HUDEP-2 (cell line): ENCODE results near the gene MYL12A.
"Not testable (repeated sequence)": the region's sequence is repeated elsewhere in the genome, so short reads cannot be mapped to it uniquely, and the experiment has no call there.

Source experiments
- DNase-seq, 76 experiments: peaks; one replicate each; lab custom pipeline; 2025; ENCODE audit not compliant: unreplicated experiment in 76 of 76; lab: John Stamatoyannopoulos, UW

Gene MYL12A

DNA sequence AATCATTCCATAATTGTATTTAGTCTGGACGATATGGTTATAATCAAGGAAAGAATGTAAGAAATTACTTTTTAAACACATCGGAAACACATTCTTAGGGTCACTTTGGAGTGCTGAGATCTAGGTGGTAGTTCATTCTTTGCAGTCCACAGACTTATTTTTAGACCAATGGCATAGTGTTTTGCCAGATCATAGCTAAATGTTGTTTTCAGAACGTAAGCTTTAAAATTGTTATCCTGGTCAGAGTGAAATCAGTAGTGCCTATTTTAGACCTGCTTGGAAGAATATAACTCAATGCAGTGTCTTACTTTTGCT lies 4.3 kb downstream of the MYL12A start:
- DNase-seq: no peak

DNA sequence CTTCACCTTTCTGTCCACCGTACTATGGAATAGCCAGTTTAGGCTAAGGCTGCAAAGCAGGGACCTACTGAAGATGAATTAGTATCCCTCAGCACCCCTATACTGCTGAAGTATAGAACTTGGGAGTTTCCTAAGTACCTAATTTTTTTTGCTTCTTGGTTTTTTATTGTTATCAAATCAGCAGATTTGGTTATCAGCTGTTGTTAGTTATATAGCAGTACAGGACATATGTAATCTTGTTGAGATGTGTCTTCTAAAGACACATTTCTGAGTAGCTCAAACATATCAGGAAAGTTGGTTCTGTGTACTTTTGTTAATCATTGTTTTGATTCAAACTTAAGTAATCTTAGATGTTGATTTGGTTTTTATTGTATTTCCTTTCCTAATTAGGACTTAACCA lies 5.2 kb downstream of the MYL12A start:
- no peak for DNase-seq

DNA sequence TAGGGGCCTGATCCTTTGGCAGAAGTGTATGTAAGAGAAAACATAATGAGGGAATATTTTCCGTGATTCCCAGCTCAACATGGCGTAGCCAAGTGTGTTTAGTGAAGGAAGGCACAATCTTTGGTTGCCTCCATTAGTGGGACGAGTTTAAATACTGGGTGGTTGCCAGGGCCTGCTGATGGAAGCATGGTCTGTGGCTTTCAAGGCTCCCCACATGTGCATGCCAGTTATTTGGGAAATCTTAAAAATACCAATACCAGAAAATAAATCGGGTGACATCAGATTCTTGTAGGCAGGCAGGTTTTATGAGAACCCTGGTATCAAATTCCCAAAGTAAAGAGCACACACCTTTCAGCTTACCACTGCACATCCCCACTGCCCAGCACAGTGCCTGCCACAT lies 7.1 kb downstream of the MYL12A start:
- DNase-seq: no peak

DNA sequence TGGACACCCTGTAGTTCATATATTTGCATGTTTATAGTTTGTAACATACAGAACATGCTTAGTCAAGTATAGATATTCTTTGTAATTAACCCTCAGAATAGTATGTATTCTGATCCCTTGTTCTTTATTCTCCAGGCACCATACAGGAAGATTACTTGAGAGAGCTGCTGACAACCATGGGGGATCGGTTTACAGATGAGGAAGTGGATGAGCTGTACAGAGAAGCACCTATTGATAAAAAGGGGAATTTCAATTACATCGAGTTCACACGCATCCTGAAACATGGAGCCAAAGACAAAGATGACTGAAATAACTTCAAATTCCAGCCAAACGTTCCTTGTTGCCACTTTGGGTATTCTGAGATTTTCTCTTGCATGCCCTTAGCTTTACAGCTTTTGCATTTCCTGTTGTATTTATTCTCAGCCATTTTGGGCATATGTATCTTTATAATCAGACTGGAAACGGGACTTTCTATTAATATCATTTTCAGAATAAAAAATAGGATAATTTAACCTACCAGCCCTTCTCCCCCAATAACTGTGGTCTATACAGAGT lies 8.1 kb downstream of the MYL12A start:
- no peak for DNase-seq

DNA sequence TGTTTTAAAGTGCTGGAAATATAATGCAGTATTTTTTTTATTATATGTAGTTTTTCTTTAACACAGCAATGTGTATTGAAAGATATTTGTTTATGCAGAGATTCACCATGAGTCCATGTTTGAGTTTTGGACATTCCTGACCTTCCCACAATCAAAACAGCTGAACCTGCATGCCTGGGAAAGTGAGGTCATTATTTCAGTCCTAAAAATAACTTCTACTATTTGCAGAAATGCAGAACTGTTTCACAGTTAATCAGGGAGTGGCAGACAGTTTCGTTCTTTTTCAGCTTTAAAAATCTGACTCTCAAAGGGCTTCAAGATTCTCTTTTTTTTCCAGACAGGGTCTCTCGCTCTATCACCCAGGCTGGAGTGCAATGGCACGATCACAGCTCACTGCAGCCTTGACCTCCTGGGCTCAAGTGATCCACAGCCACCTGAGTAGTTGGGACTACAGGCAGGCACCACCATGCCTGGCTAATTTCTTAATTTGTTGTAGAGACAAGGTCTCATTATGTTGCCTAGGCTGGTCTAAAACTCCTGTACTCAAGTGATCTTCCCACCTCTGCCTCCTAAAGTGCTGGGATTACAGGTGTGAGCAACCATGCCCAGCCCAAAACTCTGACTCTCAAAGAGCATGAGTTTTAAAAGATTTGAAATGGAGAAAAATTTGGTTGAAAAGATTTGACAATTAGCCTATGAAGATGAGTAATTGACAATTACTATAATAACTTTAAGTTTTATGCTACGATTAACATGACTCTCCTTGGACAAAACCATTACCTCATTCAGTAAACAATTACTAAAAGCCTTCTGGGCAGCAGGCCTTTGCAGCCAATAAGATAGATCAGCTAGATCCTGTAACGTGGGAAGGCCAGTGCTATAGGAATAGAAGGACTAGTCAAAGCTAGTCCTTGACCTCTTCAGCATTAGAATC lies 9.4 kb downstream of the MYL12A start:
- DNase-seq: no peak

DNA sequence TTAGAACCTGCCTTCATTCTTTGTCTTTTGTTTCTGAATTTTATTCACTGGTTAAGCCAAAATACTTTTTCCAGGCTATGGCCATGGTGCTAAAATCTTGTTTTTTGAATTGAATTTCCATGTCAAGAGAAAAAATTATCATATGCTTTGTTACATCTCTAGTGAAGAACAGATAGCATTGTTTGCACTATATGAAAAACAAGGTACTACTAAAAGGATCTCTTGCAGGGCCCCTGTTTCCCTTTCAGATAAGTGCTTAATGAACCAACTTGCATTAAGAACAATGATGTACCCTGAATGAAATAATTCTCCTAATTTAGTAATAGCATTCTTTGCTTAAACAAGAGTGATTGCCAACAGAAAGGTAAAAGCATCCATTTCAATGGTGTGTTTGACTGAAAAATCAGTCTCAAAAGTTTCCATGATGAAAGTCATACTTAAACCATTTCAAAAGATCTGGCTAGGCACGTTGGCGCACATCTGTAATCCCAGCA lies 10.1 kb downstream of the MYL12A start:
- DNase-seq: no peak

DNA sequence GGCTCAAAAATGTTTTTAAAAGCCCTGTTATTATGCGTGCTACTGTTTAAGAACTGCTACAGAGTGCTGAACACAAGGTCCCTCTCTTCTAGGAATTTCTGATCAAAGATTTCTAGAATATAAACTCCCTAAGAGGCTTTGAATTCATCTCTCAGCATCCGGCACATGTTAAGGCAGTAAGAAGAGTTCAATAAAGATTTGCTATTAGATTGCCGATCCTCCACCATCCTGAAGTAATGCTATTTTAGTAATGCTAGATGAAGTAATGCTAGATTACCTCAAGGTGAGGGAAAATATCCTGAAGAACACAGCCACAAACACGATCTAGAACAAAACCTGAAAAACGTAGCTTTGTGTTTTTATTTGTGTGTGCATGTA lies 13.4 kb downstream of the MYL12A start:
- DNase-seq: peak in 1 of 76 experiments; percentile 49

DNA sequence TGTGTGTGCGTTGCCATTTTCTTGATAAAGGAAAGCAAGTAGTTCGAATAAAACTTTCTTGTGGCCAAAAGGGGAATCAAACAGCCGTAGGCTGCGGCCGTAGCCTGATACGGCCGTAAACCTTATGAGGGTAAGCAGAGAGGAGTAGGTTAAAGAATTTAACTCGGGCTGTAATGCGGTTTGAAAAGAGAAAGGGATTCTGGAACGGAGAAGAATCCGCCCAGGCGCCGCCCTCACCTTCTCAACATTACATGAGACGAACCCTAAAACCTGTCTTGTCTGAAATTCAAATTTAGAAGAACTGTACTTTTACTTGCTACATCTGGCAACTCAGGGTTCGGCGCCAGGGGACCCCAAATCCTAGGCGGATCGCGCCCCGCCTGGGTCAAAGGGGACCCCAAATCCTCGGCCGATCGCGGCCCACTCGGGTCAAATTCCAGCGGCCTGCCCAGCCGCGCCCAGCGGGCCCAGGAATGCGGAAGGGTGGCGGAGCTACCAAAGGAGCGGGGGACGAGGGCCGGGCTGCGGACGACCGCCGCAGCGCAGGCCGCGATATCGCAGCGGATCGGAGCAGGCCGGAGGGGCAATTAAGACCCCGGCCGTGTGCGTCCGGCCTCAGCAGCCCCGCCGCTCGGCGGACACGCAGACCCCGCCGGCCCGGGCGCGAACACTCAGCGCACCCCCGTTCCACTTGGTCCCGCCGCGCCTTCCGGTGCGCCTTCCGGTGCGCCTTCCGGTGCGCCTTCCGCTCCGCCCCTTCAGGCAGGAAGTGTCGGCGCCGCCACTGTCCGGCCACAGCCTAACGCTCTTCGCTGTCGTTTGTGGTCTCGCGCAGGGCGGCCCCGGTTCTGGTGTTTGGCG lies 14.0 kb downstream of the MYL12A start, which contains the start of gene MYL12B:
TSS of gene MYL12B (plus strand) at position 761 of the 861 bp plus-strand sequence. CDS start 10,766 bp downstream, outside the sequence.
- DNase-seq: peak in 65 of 76 experiments; percentile 2 to 81 (median 40)

DNA sequence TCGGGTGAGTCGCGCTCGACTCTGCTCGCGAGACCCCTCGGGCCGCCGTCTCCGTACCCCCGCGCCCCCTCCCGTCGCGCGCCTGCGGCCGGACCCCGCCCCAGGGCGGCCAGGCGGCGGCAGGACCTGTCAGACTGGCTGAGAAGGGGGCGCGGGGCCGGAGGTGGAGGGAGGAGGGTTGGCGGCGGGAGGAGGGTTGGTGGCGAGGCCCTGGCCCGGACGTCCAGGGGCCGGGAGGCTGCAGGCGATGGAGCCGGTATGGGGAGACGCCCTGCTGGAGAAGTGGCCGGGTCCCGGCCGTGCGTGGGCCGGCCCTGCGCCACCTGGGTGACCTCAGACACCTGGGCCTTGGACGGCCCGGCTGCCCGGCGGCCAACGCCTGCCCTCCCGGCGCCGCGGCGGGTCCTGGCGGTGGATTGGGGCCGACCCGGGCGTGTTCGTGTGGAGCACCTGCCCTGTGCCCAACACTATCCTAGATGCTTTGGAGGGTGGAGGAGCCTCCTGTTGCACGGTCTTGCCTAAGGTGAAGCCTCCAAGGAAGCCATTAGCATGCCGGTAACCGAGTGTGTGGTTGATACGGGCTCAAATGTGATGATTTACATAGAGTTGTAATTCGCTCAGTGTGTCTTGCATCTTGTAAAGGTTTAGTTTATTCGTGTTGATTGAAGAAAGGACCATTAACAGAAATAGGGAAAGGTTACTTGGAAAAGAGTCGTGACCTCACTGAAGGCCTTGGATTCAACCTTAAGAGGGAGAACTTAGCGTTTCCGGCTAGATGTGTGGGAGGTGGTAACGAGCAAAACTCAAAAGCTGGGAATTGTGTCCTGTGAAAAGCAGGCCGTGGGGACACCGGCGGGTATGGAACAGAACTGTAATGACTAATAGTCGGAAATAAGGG lies 14.9 kb downstream of the MYL12A start:
- DNase-seq: peak in 5 of 76 experiments; percentile 3 to 39 (median 21)

DNA sequence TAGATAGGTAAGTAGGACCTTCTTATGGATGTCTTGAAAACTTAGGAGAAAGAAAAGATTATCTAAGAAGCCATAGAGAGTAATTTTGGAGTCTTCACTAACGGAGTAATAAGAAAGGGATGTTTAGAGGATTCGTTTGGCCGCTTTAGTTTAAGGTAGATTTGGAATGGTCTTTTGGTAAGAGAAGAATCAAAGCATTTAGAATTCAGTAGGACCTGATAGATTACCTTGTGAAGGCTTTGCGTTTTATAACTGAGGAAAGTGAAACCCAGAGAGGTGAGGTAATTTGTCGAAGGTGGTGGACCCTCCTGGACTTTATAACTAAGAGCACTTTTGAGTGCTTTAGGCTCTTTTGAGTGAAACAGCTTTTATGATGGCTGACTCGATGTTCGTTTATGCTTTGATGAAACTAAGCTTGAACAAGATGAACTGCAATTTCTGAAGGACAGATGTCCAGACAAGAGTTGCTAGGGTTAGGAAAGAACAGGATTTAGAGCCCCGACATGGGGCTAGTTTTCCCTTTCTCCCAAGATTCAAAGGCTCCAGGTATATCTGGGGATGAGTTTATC lies 15.6 kb downstream of the MYL12A start:
- no peak for DNase-seq

DNA sequence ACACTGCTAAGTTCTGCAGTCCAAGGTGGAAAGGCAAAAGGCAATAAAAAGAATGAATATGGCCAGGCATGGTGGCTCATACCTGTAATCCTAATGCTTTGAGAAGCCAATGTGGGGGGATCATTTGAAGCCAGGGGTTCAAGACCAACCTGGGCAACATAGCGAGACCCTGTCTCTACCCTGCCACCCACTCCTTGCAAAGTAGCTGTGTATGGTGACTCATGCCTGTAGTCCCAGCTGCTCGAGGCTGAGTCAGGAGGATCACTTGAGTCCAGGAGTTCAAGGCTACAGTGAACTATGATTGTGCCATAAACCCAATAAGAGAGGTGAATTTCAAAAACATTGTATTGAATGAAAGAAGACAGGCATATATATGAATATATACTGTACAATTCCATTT lies 16.8 kb downstream of the MYL12A start:
- peak in 1 of 76 experiments; percentile 1 for DNase-seq

DNA sequence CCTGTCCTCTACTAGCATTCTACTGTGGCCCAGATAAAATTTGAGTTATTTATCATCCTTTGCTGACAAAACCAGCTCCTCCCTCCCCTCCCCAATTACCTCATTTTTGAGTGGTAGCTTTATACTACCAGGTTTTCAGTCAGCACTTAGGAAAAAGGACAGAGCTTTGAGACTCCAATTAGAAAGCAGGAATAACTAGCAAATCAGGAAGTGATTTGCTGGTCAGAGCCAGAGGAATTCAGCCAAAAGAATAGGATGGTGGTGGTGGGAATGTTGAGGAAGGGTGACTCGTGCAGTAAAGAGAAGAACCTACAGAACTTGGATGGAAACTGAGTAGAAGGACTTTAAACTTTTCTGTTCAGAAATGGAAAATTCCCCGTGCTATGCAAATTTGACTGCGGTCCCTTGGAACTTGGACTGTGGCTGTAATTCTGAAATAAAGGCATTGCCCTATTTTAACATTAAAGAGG lies 18.0 kb downstream of the MYL12A start:
- no peak for DNase-seq

DNA sequence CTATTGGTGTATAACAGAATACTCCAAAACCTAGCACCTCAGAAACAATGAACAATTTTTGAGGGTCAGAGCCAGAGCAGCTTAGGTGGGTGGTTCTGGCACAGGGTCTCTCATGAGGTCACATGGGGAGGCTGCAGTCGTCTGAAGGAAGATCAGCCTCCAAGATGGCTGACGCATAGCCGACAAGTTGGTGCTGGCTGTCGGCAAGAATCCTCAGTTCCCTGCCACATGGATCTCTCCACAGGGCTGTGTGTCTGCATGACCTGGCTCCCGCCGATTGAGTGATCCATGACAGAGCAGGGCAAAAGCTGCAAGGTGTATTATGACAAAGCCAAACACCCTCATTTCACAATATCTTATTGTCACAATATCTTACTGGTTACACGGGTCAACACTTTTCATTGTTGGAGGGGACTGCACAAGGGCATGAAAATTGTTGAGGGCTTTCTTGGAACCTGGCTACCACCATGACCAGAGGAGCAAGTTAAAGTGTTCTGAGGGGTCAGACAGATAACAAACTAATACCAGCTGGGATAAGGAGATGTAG lies 18.5 kb downstream of the MYL12A start:
- DNase-seq: no peak

DNA sequence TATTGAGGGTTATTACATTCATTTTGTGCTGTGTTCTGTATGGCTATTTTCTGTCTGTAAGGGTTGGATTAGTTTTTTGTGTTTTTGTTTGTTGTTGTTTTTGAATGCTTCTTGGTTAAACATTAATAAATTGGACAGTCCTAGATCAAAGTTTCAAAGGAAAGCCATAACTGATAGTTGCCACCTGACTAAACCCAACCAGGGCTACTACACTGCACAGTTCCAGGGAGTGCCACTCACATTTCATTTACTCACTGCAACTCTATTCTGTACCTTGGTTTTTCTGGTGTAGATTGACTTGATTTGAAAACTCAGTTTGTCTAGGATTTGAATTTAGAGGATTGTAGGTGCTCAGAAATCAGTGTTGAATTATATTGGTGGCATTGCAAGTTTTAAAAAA lies 20.7 kb downstream of the MYL12A start:
- no peak for DNase-seq

DNA sequence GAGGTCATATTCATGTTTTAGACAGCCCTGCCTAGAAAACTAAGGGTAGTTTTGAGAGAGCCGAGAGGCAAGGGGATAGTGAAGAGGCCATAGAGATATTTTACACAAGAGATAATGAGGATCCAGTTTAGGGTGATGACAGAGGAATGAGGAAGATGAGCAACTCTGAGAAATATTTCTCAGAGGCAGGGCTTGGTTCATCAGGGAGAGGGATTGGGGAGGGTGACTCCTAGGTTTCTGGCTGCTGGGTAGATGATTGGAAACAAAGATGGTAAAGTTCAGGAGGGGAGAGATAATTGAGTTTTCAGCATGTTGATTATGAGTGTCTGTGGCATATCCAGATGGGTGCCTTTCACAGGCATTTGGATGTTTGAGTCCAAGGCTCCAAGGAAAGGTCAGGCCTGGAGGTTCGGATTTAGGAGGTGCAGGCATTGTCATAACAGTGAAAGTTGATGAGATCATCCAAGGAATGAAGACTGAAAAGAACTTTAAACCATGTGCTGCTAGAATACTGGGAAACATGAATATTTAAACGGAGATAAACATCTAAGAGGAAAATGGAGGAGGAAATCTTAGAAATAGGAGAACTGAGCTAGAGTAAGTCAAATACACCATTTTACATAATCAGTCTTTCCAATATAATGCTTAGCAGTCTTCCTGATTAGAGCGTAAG lies 21.8 kb downstream of the MYL12A start:
- DNase-seq: no peak

DNA sequence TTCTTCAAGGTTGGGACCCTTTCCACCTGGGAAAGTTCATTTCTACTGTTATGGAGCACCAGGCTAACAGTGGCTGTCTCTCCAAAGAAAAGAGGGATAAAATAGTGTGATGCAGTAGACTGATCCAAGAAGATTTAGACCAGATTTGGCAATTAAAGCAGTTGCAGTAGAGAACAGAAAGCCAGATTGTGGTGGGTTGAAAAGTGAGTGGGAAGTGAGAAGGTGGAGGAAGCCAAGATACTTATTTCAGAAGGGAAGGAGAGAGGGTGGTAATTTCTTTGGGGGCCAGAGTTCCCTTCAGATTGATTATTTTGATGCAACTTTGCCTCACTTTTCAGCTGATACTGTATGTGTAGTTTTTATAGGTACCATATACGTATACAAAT lies 22.3 kb downstream of the MYL12A start:
- no peak for DNase-seq

DNA sequence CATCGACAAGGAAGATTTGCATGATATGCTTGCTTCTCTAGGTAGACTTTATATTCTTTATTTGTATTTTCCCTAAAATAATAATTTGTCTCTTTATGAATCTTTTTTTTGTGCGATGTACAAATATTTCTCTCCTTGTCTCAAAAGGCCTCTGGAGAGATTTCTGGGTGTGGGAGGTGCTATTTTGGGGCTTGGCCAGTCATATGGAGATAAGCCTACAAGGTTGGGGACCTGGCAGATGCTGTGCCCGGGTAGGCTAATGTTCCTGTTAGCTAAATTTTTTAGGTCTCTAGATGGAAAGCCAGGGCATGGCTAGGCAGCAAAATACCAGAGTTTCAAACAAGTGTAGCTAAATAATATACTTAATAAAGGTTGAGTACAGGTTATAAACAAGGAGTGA lies 25.4 kb downstream of the MYL12A start:
- no peak for DNase-seq

DNA sequence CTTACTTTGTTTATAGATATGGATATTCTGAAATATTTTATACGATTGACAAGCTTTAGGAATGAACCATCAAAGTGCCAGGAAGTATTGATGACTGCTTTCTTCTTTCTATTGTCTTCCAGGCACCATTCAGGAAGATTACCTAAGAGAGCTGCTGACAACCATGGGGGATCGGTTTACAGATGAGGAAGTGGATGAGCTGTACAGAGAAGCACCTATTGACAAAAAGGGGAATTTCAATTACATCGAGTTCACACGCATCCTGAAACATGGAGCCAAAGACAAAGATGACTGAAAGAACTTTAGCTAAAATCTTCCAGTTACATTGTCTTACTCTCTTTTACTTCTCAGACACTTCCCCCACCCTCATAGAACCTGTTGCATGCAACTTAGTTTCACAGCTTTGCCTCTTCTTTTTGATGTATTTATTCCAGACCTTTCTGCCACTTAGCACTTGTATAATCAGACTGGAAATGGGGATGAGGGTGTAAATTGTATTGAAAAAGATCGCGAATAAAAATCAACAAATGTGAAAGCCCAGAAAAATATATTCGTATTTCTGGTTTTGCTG lies 30.1 kb downstream of the MYL12A start:
- DNase-seq: not testable (repeated sequence)
